Pulmonary artery endothelial cell (primary cell): Measurements from ENCODE around the gene QRFP. TPM values are rescaled to one million over a fixed set of nuclear protein-coding genes. Genes with fewer than 3 reads are reported as not detected.
"Not testable (repeated sequence)": the region's sequence is repeated elsewhere in the genome, so short reads cannot be mapped to it uniquely, and the experiment has no call there.

ENCODE experiments used
- DNase-seq: peaks from one replicate; pipeline ENCODE4 v3.0.0-alpha.2; 2011; ENCODE audit warnings: low read depth, low spot score
- total RNA-seq: library from RNA; depleted of rRNA; stranded (reverse); fragments of >200 nt; gene quantifications from 2 replicates; pipeline ENCODE4 v1.2.3, GENCODE V29; 2014

The QRFP gene
- total RNA-seq, 1 donor from 2014 or later = not detected

- DNase-seq = no peak
Observed at GRCh38 chr9:130919559-130920145, 23.0 kb upstream of the QRFP start.

- no peak for DNase-seq
Observed at GRCh38 chr9:130918826-130919558, 22.4 kb upstream of the QRFP start.

- DNase-seq = no peak
Observed at GRCh38 chr9:130918101-130918825, 21.7 kb upstream of the QRFP start.

GRCh38 chr9:130917168-130917960, 20.8 kb upstream of the QRFP start:
- DNase-seq = no peak

GRCh38 chr9:130915096-130915447, 18.5 kb upstream of the QRFP start:
- no peak for DNase-seq

GRCh38 chr9:130914417-130915095, 17.9 kb upstream of the QRFP start:
- no peak for DNase-seq

GRCh38 chr9:130913599-130914416, 17.2 kb upstream of the QRFP start:
- no peak for DNase-seq

GRCh38 chr9:130912932-130913598, 16.5 kb upstream of the QRFP start:
- no peak for DNase-seq

GRCh38 chr9:130911254-130912049, 14.8 kb upstream of the QRFP start:
- no peak for DNase-seq

GRCh38 chr9:130910670-130911069, 14.1 kb upstream of the QRFP start:
- not testable (repeated sequence) for DNase-seq

GRCh38 chr9:130910041-130910440, 13.4 kb upstream of the QRFP start:
- not testable (repeated sequence) for DNase-seq

GRCh38 chr9:130908878-130909355, 12.3 kb upstream of the QRFP start:
- no peak for DNase-seq

- no peak for DNase-seq
Observed at GRCh38 chr9:130908146-130908877, 11.7 kb upstream of the QRFP start.

GRCh38 chr9:130906735-130907416, 10.3 kb upstream of the QRFP start:
- DNase-seq = no peak

GRCh38 chr9:130905902-130906734, 9.5 kb upstream of the QRFP start:
- no peak for DNase-seq

GRCh38 chr9:130905125-130905901, 8.7 kb upstream of the QRFP start:
- DNase-seq = no peak
